Measurements from ENCODE around the gene FYTTD1. TPM values are rescaled to one million over a fixed set of nuclear protein-coding genes. Genes with fewer than 3 reads are reported as not detected.
"Not testable (repeated sequence)": the region's sequence is repeated elsewhere in the genome, so short reads cannot be mapped to it uniquely, and the experiment has no call there.

FYTTD1 gene
- total and polyA plus RNA-seq, 8 donors = 8.3 to 37.9 (median 28.0) TPM

DNA sequence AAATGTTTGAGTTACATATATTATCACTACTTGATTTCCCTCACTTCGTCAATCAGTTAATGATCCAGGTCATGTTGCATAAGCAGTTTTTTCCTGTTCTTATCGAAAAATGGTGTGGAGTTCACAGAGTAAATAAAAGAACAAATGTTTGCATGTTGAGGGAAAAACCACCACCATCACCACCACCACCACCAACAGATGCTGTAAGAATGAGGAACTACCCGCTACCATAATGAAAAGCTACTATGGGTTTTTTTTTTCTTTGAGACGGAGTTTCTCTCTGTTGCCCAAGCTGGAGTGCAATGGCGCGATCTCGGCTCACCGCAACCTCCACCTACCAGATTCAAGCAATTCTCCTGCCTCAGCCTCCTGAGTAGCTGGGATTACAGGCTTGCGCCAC, 40.5 kb upstream of the FYTTD1 start:
- H3K36me3 ChIP-seq = peaks cover 0 to 6% (median 0%) of the 10 kb centered on the region in 3 donors
- ATAC-seq (no peak), DNase-seq (no peak), FAIRE-seq (no peak)
- intact Hi-C loops (cut with DNase I) = no loop called here
- H3K27ac ChIP-seq = no peak overlapping the region
- H3K27me3 ChIP-seq = no peaks in the 10 kb centered on the region
- no peaks in the 10 kb centered on the region for H3K4me1 ChIP-seq
- no peak overlapping the region for H3K4me3 ChIP-seq
- 87 to 90% methylated on average over 9 of the region's 9 CpGs for WGBS, 2 donors
- H3K9me3 ChIP-seq = no peaks in the 10 kb centered on the region
- TF ChIP-seq, protein P1, sequence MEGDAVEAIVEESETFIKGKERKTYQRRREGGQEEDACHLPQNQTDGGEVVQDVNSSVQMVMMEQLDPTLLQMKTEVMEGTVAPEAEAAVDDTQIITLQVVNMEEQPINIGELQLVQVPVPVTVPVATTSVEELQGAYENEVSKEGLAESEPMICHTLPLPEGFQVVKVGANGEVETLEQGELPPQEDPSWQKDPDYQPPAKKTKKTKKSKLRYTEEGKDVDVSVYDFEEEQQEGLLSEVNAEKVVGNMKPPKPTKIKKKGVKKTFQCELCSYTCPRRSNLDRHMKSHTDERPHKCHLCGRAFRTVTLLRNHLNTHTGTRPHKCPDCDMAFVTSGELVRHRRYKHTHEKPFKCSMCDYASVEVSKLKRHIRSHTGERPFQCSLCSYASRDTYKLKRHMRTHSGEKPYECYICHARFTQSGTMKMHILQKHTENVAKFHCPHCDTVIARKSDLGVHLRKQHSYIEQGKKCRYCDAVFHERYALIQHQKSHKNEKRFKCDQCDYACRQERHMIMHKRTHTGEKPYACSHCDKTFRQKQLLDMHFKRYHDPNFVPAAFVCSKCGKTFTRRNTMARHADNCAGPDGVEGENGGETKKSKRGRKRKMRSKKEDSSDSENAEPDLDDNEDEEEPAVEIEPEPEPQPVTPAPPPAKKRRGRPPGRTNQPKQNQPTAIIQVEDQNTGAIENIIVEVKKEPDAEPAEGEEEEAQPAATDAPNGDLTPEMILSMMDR (IDR thresholded peaks at IDR 0.05) = no peak

DNA sequence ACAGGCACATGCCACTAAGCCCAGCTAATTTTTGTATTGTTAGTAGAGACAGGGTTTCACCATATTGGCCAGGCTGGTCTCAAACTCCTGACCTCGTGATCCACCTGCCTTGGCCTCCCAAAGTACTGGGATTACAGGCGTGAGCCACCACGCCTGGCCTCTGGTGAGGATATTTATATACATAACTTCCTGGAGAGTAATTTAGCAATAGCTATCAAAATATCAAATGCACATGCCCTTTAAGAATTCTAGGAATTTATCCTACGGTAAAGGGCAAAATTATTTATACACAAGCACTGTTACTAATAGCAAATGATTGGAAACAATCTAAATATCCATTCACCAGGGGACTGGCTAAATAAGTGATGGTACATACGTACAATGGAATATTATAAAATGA, 38.7 kb upstream of the FYTTD1 start:
- H3K36me3 ChIP-seq; H3K27ac ChIP-seq; H3K4me1 ChIP-seq; intact Hi-C loops (cut with DNase I); H3K27me3 ChIP-seq; ATAC-seq; H3K4me3 ChIP-seq; H3K9me3 ChIP-seq; DNase-seq; FAIRE-seq: not testable (repeated sequence)
- WGBS, 2 donors = 95 to 96% methylated on average over 5 of the region's 5 CpGs

DNA sequence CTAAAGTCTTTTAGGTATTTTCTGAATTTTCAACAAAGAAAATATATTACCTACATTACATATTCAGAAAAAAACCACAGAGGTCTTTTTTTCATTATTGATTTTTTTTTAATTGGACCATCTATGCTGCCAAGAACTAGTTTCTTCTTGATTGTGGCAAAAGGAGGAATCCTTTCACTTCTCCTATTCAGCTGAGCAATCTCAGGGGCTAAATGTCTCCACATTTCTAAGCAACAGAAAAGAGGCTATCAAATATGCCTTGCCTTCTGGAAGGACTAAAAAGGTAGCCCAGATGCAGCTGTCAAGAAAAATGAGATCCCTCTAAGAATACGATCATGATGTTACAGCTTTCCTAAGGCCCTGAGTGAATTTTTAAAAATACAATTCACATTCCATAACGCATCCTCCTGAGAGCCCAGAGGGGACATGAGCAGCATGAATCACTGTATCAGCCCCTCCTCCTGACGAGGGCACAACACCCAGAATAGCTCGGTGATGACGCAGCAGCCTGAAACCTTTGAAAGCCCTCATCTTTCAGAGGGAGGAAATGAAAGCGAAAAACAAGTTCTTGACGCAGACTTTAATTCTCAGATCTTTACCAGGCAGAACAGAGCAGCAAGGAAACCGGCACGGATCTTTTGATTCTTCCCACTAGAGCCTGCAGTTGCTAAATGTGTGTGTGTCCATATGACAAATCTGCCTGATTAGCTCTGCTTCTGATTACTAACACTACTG, 37.5 kb upstream of the FYTTD1 start:
- H3K4me3 ChIP-seq = no peak overlapping the region
- peak in 3 of 4 donors; percentile 93 to 97 (median 96) for ATAC-seq

DNA sequence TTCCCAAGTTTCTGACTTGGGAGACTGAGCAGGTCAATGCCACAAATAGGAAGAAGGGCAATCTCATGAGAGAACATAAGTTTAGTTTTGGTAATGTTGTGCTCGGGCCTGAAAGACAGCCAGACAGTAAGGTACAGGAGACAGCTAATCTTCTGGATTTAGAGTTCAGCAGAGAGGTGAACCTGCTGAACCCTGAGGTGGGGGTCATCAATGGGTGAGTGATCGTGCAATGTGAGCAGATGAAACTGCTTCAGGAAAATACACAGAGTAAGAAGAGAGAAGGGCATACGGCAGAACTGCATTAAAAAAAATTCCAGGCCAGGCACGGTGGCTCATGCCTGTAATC, 36.2 kb upstream of the FYTTD1 start:
- Histone ChIP-seq H3K27ac (peak overlapping the region in 2 of 4 donors; percentile 59 to 67), H3K27me3 (no peaks in the 10 kb centered on the region), H3K36me3 (no peaks in the 10 kb centered on the region), H3K4me1 (no peaks in the 10 kb centered on the region), H3K4me3 (no peak overlapping the region), H3K9me3 (no peaks in the 10 kb centered on the region)
- DNase-seq (no peak), FAIRE-seq (no peak), ATAC-seq (no peak)
- 85 to 88% methylated on average over 4 of the region's 4 CpGs for WGBS, 2 donors
- TF ChIP-seq, protein P1 (IDR thresholded peaks at IDR 0.05) = no peak
- intact Hi-C loops (cut with DNase I) = no loop called here

More for the DNA sequence above, 37.5 kb upstream of the FYTTD1 start:
- Histone ChIP-seq H3K27me3 (no peaks in the 10 kb centered on the region), H3K36me3 (no peaks in the 10 kb centered on the region), H3K4me1 (no peaks in the 10 kb centered on the region), H3K9me3 (no peaks in the 10 kb centered on the region), H3K27ac (peak overlapping the region in 2 of 4 donors; percentile 59 to 67)
- TF ChIP-seq, protein P1 (IDR thresholded peaks at IDR 0.05) = no peak
- peak; percentile 84 for FAIRE-seq
- intact Hi-C loops (cut with DNase I) = no loop called here
- WGBS, 2 donors = 69 to 71% methylated on average over 9 of the region's 9 CpGs
- peak in 3 of 6 donors; percentile 31 to 72 (median 38) for DNase-seq

DNA sequence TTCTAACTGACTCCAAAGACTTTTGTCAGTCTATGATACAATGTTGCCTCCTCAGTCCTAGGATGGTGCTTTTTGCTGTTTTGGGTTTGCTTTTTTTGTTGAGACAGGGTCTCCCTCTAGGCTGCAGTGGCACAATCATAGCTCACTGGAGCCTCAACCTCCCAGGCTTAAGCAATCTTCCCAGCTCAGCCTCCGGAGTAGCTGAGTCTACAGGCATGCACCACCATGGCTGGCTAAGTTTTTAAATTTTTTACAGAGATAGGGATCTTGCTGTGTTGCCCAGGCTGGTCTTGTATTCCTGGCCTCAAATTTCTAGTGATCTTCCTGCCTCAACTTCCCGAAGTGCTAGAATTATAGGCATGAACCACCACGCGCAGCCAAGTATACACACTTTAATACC, 35.4 kb upstream of the FYTTD1 start:
- H3K9me3 ChIP-seq = no peaks in the 10 kb centered on the region
- no peak for FAIRE-seq
- no peaks in the 10 kb centered on the region for H3K36me3 ChIP-seq
- no peak overlapping the region for H3K4me3 ChIP-seq
- H3K4me1 ChIP-seq = no peaks in the 10 kb centered on the region
- H3K27ac ChIP-seq = no peak overlapping the region
- no peak for ATAC-seq
- 97% methylated on average over 4 of the region's 4 CpGs for WGBS, 2 donors
- TF ChIP-seq, protein P1 (IDR thresholded peaks at IDR 0.05) = no peak
- H3K27me3 ChIP-seq = no peaks in the 10 kb centered on the region
- DNase-seq = no peak
- intact Hi-C loops (cut with DNase I) = no loop called here

Measured in pancreas (tissue), 10 donors.